Activated CD8-positive, alpha-beta memory T cell treated with anti-CD3 and anti-CD28 coated beads, Interleukin-2, amount 50 U/mL, for 1 hour (primary cell): ENCODE measurements around the gene TTC28.
"Not testable (repeated sequence)": the region's sequence is repeated elsewhere in the genome, so short reads cannot be mapped to it uniquely, and the experiment has no call there.

Source experiments
- DNase-seq: peaks from one replicate; pipeline ENCODE4 v3.0.0-alpha.2; 2020; ENCODE audit errors: extremely low read depth

The TTC28 gene

GRCh38 chr22:28102151-28102812, 577.4 kb downstream of the TTC28 start:
- no peak for DNase-seq

- DNase-seq, result no peak
Measured at GRCh38 chr22:28097627-28098026, 582.0 kb downstream of the TTC28 start.

GRCh38 chr22:28096161-28096560, 583.5 kb downstream of the TTC28 start:
- no peak for DNase-seq

- no peak for DNase-seq
Measured at GRCh38 chr22:28095316-28096095, 584.1 kb downstream of the TTC28 start.

GRCh38 chr22:28094771-28095170, 584.9 kb downstream of the TTC28 start:
- no peak for DNase-seq

GRCh38 chr22:28093711-28094110, 585.9 kb downstream of the TTC28 start:
- no peak for DNase-seq

GRCh38 chr22:28091486-28091885, 588.2 kb downstream of the TTC28 start:
- DNase-seq, result no peak

- not testable (repeated sequence) for DNase-seq
Measured at GRCh38 chr22:28089541-28089940, 590.1 kb downstream of the TTC28 start.

- no peak for DNase-seq
Measured at GRCh38 chr22:28077166-28077565, 602.5 kb downstream of the TTC28 start.

GRCh38 chr22:28075358-28075981, 604.2 kb downstream of the TTC28 start:
- DNase-seq, result no peak

- DNase-seq, result no peak
Measured at GRCh38 chr22:28074526-28074925, 605.1 kb downstream of the TTC28 start.

- no peak for DNase-seq
Measured at GRCh38 chr22:28072066-28072465, 607.6 kb downstream of the TTC28 start.

GRCh38 chr22:28068826-28069225, 610.8 kb downstream of the TTC28 start:
- DNase-seq, result no peak

- DNase-seq, result no peak
Measured at GRCh38 chr22:28064920-28065319, 614.7 kb downstream of the TTC28 start.

GRCh38 chr22:28063656-28064055, 616.0 kb downstream of the TTC28 start:
- no peak for DNase-seq

GRCh38 chr22:28060594-28060993, 619.0 kb downstream of the TTC28 start:
- DNase-seq, result not testable (repeated sequence)

- no peak for DNase-seq
Measured at GRCh38 chr22:28058036-28058435, 621.6 kb downstream of the TTC28 start.

GRCh38 chr22:28054819-28055208, 624.8 kb downstream of the TTC28 start:
- no peak for DNase-seq

GRCh38 chr22:28053896-28054818, 625.5 kb downstream of the TTC28 start:
- no peak for DNase-seq

- no peak for DNase-seq
Measured at GRCh38 chr22:28052825-28053269, 626.8 kb downstream of the TTC28 start.

- DNase-seq, result no peak
Measured at GRCh38 chr22:28051787-28052356, 627.8 kb downstream of the TTC28 start.
